ENCODE data around the gene GUCY1B1. TPM values are rescaled to one million over a fixed set of nuclear protein-coding genes. Genes with fewer than 3 reads are reported as not detected.

The GUCY1B1 gene
- total RNA-seq, 2 donors from 2014 or later, result 32.7 to 34.1 TPM

GRCh38 chr4:155748039-155748438 lies 10.8 kb upstream of the GUCY1B1 start:
- Histone ChIP-seq H3K27me3 (replicated peaks; ENCODE audit: insufficient read depth) (no peaks in the 10 kb centered on the region), H3K9me3 (no peaks in the 10 kb centered on the region), H3K4me3 (no peak overlapping the region), H3K4me1 (ENCODE audit: control insufficient read depth in 1 of 2, low read depth in 2 of 2) (peaks cover 3 to 6% of the 10 kb centered on the region in 2 donors), H3K36me3 (no peaks in the 10 kb centered on the region), H3K27ac (no peak overlapping the region)
- DNase-seq (ENCODE audit: low spot score), result no peak
- TF ChIP-seq CTCF (IDR thresholded peaks at IDR 0.05), result no peak
- no peak for ATAC-seq (ENCODE audit: insufficient number of reproducible peaks, low FRiP score, low read depth)

- no peak overlapping the region for H3K27ac ChIP-seq
- H3K4me1 ChIP-seq (ENCODE audit: control insufficient read depth in 1 of 2, low read depth in 2 of 2), result peaks cover 3 to 6% of the 10 kb centered on the region in 2 donors
- no peak for TF ChIP-seq CTCF (IDR thresholded peaks at IDR 0.05)
- no peaks in the 10 kb centered on the region for H3K36me3 ChIP-seq
- no peak for ATAC-seq (ENCODE audit: insufficient number of reproducible peaks, low FRiP score, low read depth)
- DNase-seq (ENCODE audit: low spot score), result no peak
- no peaks in the 10 kb centered on the region for H3K27me3 ChIP-seq (replicated peaks; ENCODE audit: insufficient read depth)
- no peak overlapping the region for H3K4me3 ChIP-seq
- no peaks in the 10 kb centered on the region for H3K9me3 ChIP-seq
These were observed 9.8 kb upstream of the GUCY1B1 start for GRCh38 chr4:155749041-155749440.

- no peaks in the 10 kb centered on the region for H3K36me3 ChIP-seq
- no peak for TF ChIP-seq CTCF (IDR thresholded peaks at IDR 0.05)
- no peak overlapping the region for H3K27ac ChIP-seq
- ATAC-seq (ENCODE audit: insufficient number of reproducible peaks, low FRiP score, low read depth) (no peak), DNase-seq (ENCODE audit: low spot score) (no peak)
- no peaks in the 10 kb centered on the region for H3K27me3 ChIP-seq (replicated peaks; ENCODE audit: insufficient read depth)
- H3K4me1 ChIP-seq (ENCODE audit: control insufficient read depth in 1 of 2, low read depth in 2 of 2), result no peaks in the 10 kb centered on the region
- no peaks in the 10 kb centered on the region for H3K9me3 ChIP-seq
- H3K4me3 ChIP-seq, result no peak overlapping the region
These were observed 7.3 kb upstream of the GUCY1B1 start for GRCh38 chr4:155751569-155751968.

- H3K27ac ChIP-seq, result peak overlapping the region in 1 of 2 donors; percentile 0
- no peak for TF ChIP-seq CTCF (IDR thresholded peaks at IDR 0.05)
- DNase-seq (ENCODE audit: low spot score) (no peak), ATAC-seq (ENCODE audit: insufficient number of reproducible peaks, low FRiP score, low read depth) (no peak)
- peaks cover 4 to 16% of the 10 kb centered on the region in 2 donors for H3K4me1 ChIP-seq (ENCODE audit: control insufficient read depth in 1 of 2, low read depth in 2 of 2)
- no peaks in the 10 kb centered on the region for H3K9me3 ChIP-seq
- no peaks in the 10 kb centered on the region for H3K27me3 ChIP-seq (replicated peaks; ENCODE audit: insufficient read depth)
- H3K4me3 ChIP-seq, result no peak overlapping the region
- H3K36me3 ChIP-seq, result no peaks in the 10 kb centered on the region
These were observed 1.0 kb upstream of the GUCY1B1 start for GRCh38 chr4:155757745-155758265.

- DNase-seq (ENCODE audit: low spot score) (peak; percentile 27), ATAC-seq (ENCODE audit: insufficient number of reproducible peaks, low FRiP score, low read depth) (peak; percentile 15)
- Histone ChIP-seq H3K27ac (peak overlapping the region; percentile 77 to 93), H3K27me3 (replicated peaks; ENCODE audit: insufficient read depth) (no peaks in the 10 kb centered on the region), H3K9me3 (no peaks in the 10 kb centered on the region), H3K4me3 (peak overlapping the region; percentile 87), H3K36me3 (no peaks in the 10 kb centered on the region), H3K4me1 (ENCODE audit: control insufficient read depth in 1 of 2, low read depth in 2 of 2) (peaks cover 4 to 16% of the 10 kb centered on the region in 2 donors)
- TF ChIP-seq CTCF (IDR thresholded peaks at IDR 0.05), result peak; percentile 40
These were observed 791 bp downstream of the GUCY1B1 start for GRCh38 chr4:155759372-155760252.
